BE2C (cell line): Measurements from ENCODE around the gene TXNRD1.

Experiments used
- DNase-seq: peaks from one replicate; pipeline ENCODE4 v3.0.0-alpha.2; 2020
- H3K27me3 ChIP-seq: fragments of 250-450 bp; sonication (Bioruptor Pico); 2 replicates; pipeline ENCODE4 v1.5.1; 2020; ENCODE audit warnings: mild to moderate bottlenecking
- H3K36me3 ChIP-seq: fragments of 250-450 bp; sonication (Bioruptor Pico); 2 replicates; pipeline ENCODE4 v1.5.1; 2020; ENCODE audit warnings: mild to moderate bottlenecking
- H3K4me1 ChIP-seq: fragments of 250-450 bp; sonication (Bioruptor Pico); 2 replicates; pipeline ENCODE4 v1.5.1; 2020
- H3K4me3 ChIP-seq: 2 replicates; pipeline ENCODE4 v1.5.1; 2011; ENCODE audit warnings: low read depth, low read length
- H3K9me3 ChIP-seq: fragments of 250-450 bp; sonication (Bioruptor Pico); 2 replicates; pipeline ENCODE4 v1.5.1; 2020
- CTCF ChIP-seq: IDR thresholded peaks from 2 replicates; pipeline ENCODE4 v1.5.1; 2012; ENCODE audit warnings: mild to moderate bottlenecking, low read depth, low read length

Gene TXNRD1

GRCh38 chr12:104285740-104286515 is 70.3 kb downstream of the TXNRD1 start:
- Histone ChIP-seq H3K4me1 (peaks cover 5% of the 10 kb centered on the region), H3K4me3 (peak overlapping the region; percentile 75), H3K36me3 (peaks cover 11% of the 10 kb centered on the region), H3K27me3 (no peaks in the 10 kb centered on the region), H3K9me3 (no peaks in the 10 kb centered on the region)
- DNase-seq = no peak
- no peak for TF ChIP-seq CTCF

- Histone ChIP-seq H3K36me3 (peaks cover 16% of the 10 kb centered on the region), H3K27me3 (no peaks in the 10 kb centered on the region), H3K9me3 (no peaks in the 10 kb centered on the region), H3K4me3 (peak overlapping the region; percentile 75), H3K4me1 (peaks cover 5% of the 10 kb centered on the region)
- no peak for TF ChIP-seq CTCF
- DNase-seq = peak; percentile 93
Observed at GRCh38 chr12:104286516-104287482, 71.2 kb downstream of the TXNRD1 start.

- DNase-seq = peak; percentile 91
- peaks cover 5% of the 10 kb centered on the region for H3K4me1 ChIP-seq
- TF ChIP-seq CTCF = no peak
Observed at GRCh38 chr12:104288635-104289274, 73.2 kb downstream of the TXNRD1 start.

GRCh38 chr12:104290320-104290719 is 74.7 kb downstream of the TXNRD1 start:
- DNase-seq = no peak
- TF ChIP-seq CTCF = no peak
- no peaks in the 10 kb centered on the region for H3K27me3 ChIP-seq
- peaks cover 46% of the 10 kb centered on the region for H3K36me3 ChIP-seq
- H3K9me3 ChIP-seq = no peaks in the 10 kb centered on the region
- H3K4me3 ChIP-seq = no peak overlapping the region; the same call in none of the 2 replicates
- H3K4me1 ChIP-seq = peaks cover 5% of the 10 kb centered on the region

More at GRCh38 chr12:104288635-104289274, 73.2 kb downstream of the TXNRD1 start:
- H3K36me3 ChIP-seq = peaks cover 36% of the 10 kb centered on the region
- H3K4me3 ChIP-seq = peak overlapping the region; percentile 75
- H3K27me3 ChIP-seq = no peaks in the 10 kb centered on the region
- H3K9me3 ChIP-seq = no peaks in the 10 kb centered on the region

GRCh38 chr12:104290855-104291254 is 75.3 kb downstream of the TXNRD1 start:
- TF ChIP-seq CTCF = no peak
- Histone ChIP-seq H3K9me3 (no peaks in the 10 kb centered on the region), H3K4me1 (peaks cover 5% of the 10 kb centered on the region), H3K27me3 (no peaks in the 10 kb centered on the region), H3K36me3 (peaks cover 52% of the 10 kb centered on the region), H3K4me3 (no peak overlapping the region)
- no peak for DNase-seq
